ENCODE data around the gene KCNIP1.

- TF ChIP-seq EZH2 (IDR thresholded peaks at IDR 0.05) (no peak), POLR2AphosphoS5 (IDR thresholded peaks at IDR 0.05; ENCODE audit: borderline replicate concordance, low read depth, low read length) (no peak), FOXP2 (optimal IDR thresholded peaks at IDR 0.05; ENCODE audit: control extremely low read depth, extremely low read length, insufficient read depth) (no peak)
Measured at GRCh38 chr5:170581211-170581610, 77.4 kb downstream of the KCNIP1 start.
